A673 (cell line): ENCODE data around the gene ENSA. TPM values are rescaled to one million over a fixed set of nuclear protein-coding genes. Genes with fewer than 3 reads are reported as not detected.
"Not testable (repeated sequence)": the region's sequence is repeated elsewhere in the genome, so short reads cannot be mapped to it uniquely, and the experiment has no call there.

Experiments
- BruUV-seq: library from RNA; stranded (reverse); fragments of 400-500 nt; replicated peaks from 2 replicates; lab custom pipeline; 2021; lab: Mats Ljungman, UMichigan
- CTCF ChIA-PET: fragments of 300-600 bp; sonication (Branson Sonifier 250); formaldehyde crosslinking; loops from one replicate; lab custom pipeline; 2022; ENCODE audit warnings: antibody characterized with exemption; lab: Charles Lee
- POLR2A ChIA-PET: fragments of 300-600 bp; sonication (Branson Sonifier 250); formaldehyde crosslinking; loops from one replicate; lab custom pipeline; 2022; ENCODE audit warnings: antibody characterized with exemption; ENCODE audit not compliant: low non-redundant PET; lab: Charles Lee
- DNase-seq: peaks from one replicate; pipeline ENCODE4 v3.0.0-alpha.2; 2015; ENCODE audit warnings: low spot score
- H3K27ac ChIP-seq: fragments of 200-600 bp; sonication (generic); 2 replicates; pipeline ENCODE4 v1.5.1; 2016; ENCODE audit warnings: mixed run types, low read depth, mild to moderate bottlenecking, mixed read lengths, antibody characterized with exemption, low read length; ENCODE audit not compliant: poor library complexity, severe bottlenecking
- H3K27me3 ChIP-seq: fragments of 200-600 bp; sonication (generic); replicated peaks from 2 replicates; pipeline ENCODE4 v1.6.1; 2017; ENCODE audit warnings: mixed run types, low read depth, mild to moderate bottlenecking, mixed read lengths, antibody characterized with exemption, low read length; ENCODE audit not compliant: insufficient read depth, poor library complexity
- H3K36me3 ChIP-seq: fragments of 200-600 bp; sonication (generic); 2 replicates; pipeline ENCODE4 v1.6.1; 2016; ENCODE audit warnings: mixed run types, mild to moderate bottlenecking, mixed read lengths, antibody characterized with exemption, low read length; ENCODE audit not compliant: insufficient read depth, poor library complexity, severe bottlenecking
- H3K4me1 ChIP-seq: fragments of 200-600 bp; sonication (generic); 2 replicates; pipeline ENCODE4 v1.6.1; 2017; ENCODE audit warnings: mixed run types, mild to moderate bottlenecking, mixed read lengths, antibody characterized with exemption, low read length; ENCODE audit not compliant: insufficient read depth, poor library complexity, severe bottlenecking
- H3K4me3 ChIP-seq: fragments of 200-600 bp; sonication (generic); 2 replicates; pipeline ENCODE4 v1.5.1; 2016; ENCODE audit warnings: low read depth, mixed run types, mild to moderate bottlenecking, mixed read lengths, low read length; ENCODE audit not compliant: poor library complexity, severe bottlenecking
- H3K9me3 ChIP-seq: fragments of 200-600 bp; sonication (generic); 2 replicates; pipeline ENCODE4 v1.6.1; 2016; ENCODE audit warnings: mixed run types, low read depth, mild to moderate bottlenecking, mixed read lengths, antibody characterized with exemption, low read length; ENCODE audit not compliant: poor library complexity, severe bottlenecking
- EZH2 ChIP-seq: fragments of 200-600 bp; sonication (generic); IDR thresholded peaks from 2 replicates; pipeline ENCODE4 v1.6.1; 2017; ENCODE audit warnings: borderline replicate concordance, low read depth, mild to moderate bottlenecking, mixed read lengths, antibody characterized with exemption, low read length; ENCODE audit not compliant: poor library complexity, severe bottlenecking
- intact Hi-C: fragments of 100-400 bp; cut with micrococcal nuclease; formaldehyde crosslinking; loops from one replicate; pipeline ENCODE4 v1.10.0; 2022; ENCODE audit not compliant: unreplicated experiment
- total RNA-seq: library from RNA; stranded (reverse); gene quantifications from 2 replicates; pipeline ENCODE4 v1.2.3, GENCODE V29; 2021
- TF ChIP-seq, protein P1 (sequence below): fragments of 300-800, 200-600 bp; sonication (generic); conservative IDR thresholded peaks from 2 replicates; pipeline ENCODE4 v1.5.1; 2017; ENCODE audit warnings: low read depth, mild to moderate bottlenecking, antibody characterized with exemption, low read length, moderate library complexity, mixed read lengths

The ENSA gene
- total RNA-seq, 1 experiment from 2014 or later = 237 TPM

DNA sequence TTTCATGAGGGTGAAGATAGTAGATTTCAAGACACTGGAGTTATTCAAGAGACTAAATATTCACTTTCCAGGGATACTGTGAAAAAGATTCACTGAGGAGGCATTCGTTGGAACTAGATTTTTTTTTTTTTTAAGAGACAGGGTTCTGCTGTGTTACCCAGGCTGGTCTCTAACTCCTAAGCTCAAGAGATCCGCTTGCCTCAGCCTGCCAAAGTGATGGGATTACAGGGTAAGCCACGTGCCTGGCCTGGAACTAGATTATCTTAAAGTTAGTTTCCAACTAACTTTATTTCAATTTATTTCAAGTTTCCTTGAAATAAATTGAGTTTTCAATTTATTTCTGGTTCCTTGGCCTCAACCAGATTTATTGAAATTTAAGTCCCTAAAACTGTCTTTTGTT, 25.7 kb downstream of the ENSA start:
- H3K27me3 ChIP-seq = no peaks in the 10 kb centered on the region
- peak overlapping the region; percentile 86 for H3K27ac ChIP-seq
- CTCF ChIA-PET = interaction anchor here (0.6 kb wide), 1 partner anchor 421 kb away, joined by 4 read pairs; no protein-coding TSS in a partner anchor
- no peak for DNase-seq
- H3K4me1 ChIP-seq = peaks cover 16% of the 10 kb centered on the region
- H3K36me3 ChIP-seq = no peaks in the 10 kb centered on the region
- no peak overlapping the region for H3K4me3 ChIP-seq
- POLR2A ChIA-PET = no interaction called here
- intact Hi-C loops = no loop called here
- TF ChIP-seq, protein P1, sequence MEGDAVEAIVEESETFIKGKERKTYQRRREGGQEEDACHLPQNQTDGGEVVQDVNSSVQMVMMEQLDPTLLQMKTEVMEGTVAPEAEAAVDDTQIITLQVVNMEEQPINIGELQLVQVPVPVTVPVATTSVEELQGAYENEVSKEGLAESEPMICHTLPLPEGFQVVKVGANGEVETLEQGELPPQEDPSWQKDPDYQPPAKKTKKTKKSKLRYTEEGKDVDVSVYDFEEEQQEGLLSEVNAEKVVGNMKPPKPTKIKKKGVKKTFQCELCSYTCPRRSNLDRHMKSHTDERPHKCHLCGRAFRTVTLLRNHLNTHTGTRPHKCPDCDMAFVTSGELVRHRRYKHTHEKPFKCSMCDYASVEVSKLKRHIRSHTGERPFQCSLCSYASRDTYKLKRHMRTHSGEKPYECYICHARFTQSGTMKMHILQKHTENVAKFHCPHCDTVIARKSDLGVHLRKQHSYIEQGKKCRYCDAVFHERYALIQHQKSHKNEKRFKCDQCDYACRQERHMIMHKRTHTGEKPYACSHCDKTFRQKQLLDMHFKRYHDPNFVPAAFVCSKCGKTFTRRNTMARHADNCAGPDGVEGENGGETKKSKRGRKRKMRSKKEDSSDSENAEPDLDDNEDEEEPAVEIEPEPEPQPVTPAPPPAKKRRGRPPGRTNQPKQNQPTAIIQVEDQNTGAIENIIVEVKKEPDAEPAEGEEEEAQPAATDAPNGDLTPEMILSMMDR = no peak
- no peak for TF ChIP-seq EZH2
- no TSS peak for BruUV-seq
- no peaks in the 10 kb centered on the region for H3K9me3 ChIP-seq

DNA sequence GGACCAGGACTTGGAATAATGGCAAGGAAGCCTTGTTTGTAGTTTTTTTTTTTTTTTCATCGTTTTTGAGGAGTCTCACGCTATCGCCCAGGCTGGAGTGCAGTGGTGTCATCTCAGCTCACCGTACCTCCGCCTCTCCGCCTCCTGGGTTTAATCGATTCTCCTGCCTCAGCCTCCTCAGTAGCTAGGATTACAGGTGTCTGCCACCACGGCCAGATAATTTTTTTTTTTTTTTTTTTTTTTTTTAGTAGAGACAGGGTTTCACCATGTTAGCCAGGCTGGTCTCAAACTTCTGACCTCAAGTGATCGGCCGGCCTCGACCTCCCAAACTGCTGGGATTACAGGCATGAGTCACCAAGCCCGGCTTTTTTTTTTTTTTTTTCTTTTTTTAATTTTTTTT, 27.0 kb downstream of the ENSA start:
- BruUV-seq, POLR2A ChIA-PET, H3K27me3 ChIP-seq, H3K9me3 ChIP-seq, CTCF ChIA-PET, DNase-seq, H3K4me3 ChIP-seq, H3K36me3 ChIP-seq, intact Hi-C loops, H3K27ac ChIP-seq: not testable (repeated sequence)
- peaks cover 16% of the 10 kb centered on the region for H3K4me1 ChIP-seq

DNA sequence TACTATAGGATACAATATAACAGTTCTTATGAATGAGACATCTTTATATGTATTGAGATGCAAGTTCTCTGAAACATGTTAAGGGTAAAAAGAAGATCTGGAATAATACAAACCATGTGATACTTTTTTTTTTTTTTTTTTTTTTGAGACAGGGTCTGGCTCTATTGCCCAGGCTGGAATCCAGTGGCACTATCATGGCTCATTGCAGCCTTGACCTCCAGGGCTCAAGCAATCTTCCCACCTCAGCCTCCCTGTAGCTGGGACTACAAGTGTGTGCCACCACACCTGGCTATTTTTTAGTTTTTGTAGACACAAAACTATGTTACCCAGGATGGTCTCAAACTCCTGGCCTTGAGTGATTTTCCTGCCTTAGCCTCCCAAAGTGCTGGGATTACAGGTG, 27.9 kb downstream of the ENSA start:
- TF ChIP-seq, protein P1 = no peak
- no peak for TF ChIP-seq EZH2
- Histone ChIP-seq H3K36me3 (no peaks in the 10 kb centered on the region), H3K9me3 (no peaks in the 10 kb centered on the region), H3K27me3 (no peaks in the 10 kb centered on the region), H3K4me1 (peaks cover 16% of the 10 kb centered on the region), H3K27ac (no peak overlapping the region), H3K4me3 (no peak overlapping the region)
- CTCF ChIA-PET = no interaction called here
- no TSS peak for BruUV-seq
- POLR2A ChIA-PET = no interaction called here
- no peak for DNase-seq
- intact Hi-C loops = no loop called here

DNA sequence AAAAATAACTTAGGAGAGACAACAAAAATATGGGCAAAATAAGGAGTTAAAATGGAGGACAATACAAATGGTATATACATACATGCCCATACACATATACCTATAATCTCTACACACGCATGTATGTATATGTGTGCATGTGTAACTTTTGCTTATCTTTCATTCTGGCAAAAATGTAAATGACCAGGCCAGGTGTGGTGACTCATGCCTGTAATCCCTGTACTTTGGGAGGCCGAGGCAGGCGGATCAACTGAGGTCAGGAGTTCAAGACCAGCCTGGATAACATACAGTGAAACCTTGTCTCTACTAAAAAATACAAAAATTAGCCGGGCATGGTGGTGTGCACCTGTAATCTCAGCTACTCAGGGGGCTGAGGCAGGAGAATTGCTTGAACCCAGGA, 31.1 kb downstream of the ENSA start:
- H3K27ac ChIP-seq, H3K4me3 ChIP-seq, intact Hi-C loops, BruUV-seq, POLR2A ChIA-PET, H3K4me1 ChIP-seq, H3K9me3 ChIP-seq, CTCF ChIA-PET, H3K36me3 ChIP-seq, DNase-seq, H3K27me3 ChIP-seq: not testable (repeated sequence)
